Keratinocyte (primary cell): ENCODE results near the gene QPCTL. TPM values are rescaled to one million over a fixed set of nuclear protein-coding genes. Genes with fewer than 3 reads are reported as not detected.

Experiments used
- DNase-seq: peaks from one replicate; pipeline ENCODE4 v3.0.0-alpha.2; 2011; ENCODE audit warnings: low read depth, missing footprints, low spot score
- FAIRE-seq: peaks from 2 replicates; lab custom pipeline; 2011; peaks lifted over from hg19 to GRCh38; lab: Jason Lieb, UNC
- H2AFZ ChIP-seq: 2 replicates; pipeline ENCODE4 v1.6.0; 2012; ENCODE audit warnings: low read length, control low read depth, inconsistent platforms; ENCODE audit not compliant: control insufficient read depth
- H3K27ac ChIP-seq: 2 replicates; pipeline ENCODE4 v1.5.1; 2011; ENCODE audit warnings: low read length; ENCODE audit not compliant: control insufficient read depth, insufficient read depth
- H3K27me3 ChIP-seq: 3 replicates; pipeline ENCODE4 v1.6.0; 2011; ENCODE audit warnings: low read length; ENCODE audit not compliant: control insufficient read depth, insufficient read depth; ENCODE audit errors: extremely low read depth
- H3K36me3 ChIP-seq, 2 experiments: 2 replicates in 1 of 2; 3 replicates in 1 of 2; pipeline ENCODE4 v1.5.1; 2011; ENCODE audit warnings: low read length in 2 of 2, mild to moderate bottlenecking in 1 of 2; ENCODE audit not compliant: control insufficient read depth in 2 of 2, insufficient read depth in 2 of 2; ENCODE audit errors: extremely low read depth in 1 of 2
- H3K4me1 ChIP-seq: 3 replicates; pipeline ENCODE4 v1.5.1; 2011; ENCODE audit warnings: low read length; ENCODE audit not compliant: control insufficient read depth, insufficient read depth; ENCODE audit errors: extremely low read depth
- H3K4me2 ChIP-seq: 3 replicates; pipeline ENCODE4 v1.6.0; 2011; ENCODE audit warnings: low read depth, low read length; ENCODE audit not compliant: control insufficient read depth, insufficient read depth; ENCODE audit errors: extremely low read depth
- H3K4me3 ChIP-seq, 3 experiments: fragments of 200-600 bp in 1 of 3; sonication (generic) in 1 of 3; 2 replicates in 2 of 3; 3 replicates in 1 of 3; pipeline ENCODE4 v1.5.1; 2011 to 2016; ENCODE audit warnings: low read length in 3 of 3, mild to moderate bottlenecking in 3 of 3, control low read depth in 2 of 3, inconsistent platforms in 1 of 3, low read depth in 1 of 3, mixed read lengths in 1 of 3, mixed run types in 1 of 3, moderate library complexity in 1 of 3; ENCODE audit not compliant: control insufficient read depth in 2 of 3, insufficient read depth in 2 of 3; ENCODE audit errors: extremely low read depth in 1 of 3
- H3K79me2 ChIP-seq: 2 replicates; pipeline ENCODE4 v1.6.0; 2012; ENCODE audit warnings: low read length; ENCODE audit not compliant: control insufficient read depth, insufficient read depth
- H3K9ac ChIP-seq: 3 replicates; pipeline ENCODE4 v1.6.0; 2011; ENCODE audit warnings: low read length; ENCODE audit not compliant: control insufficient read depth, insufficient read depth; ENCODE audit errors: extremely low read depth
- H3K9me1 ChIP-seq: 3 replicates; pipeline ENCODE4 v1.6.0; 2011; ENCODE audit warnings: low read length; ENCODE audit not compliant: control insufficient read depth, insufficient read depth; ENCODE audit errors: extremely low read depth
- H3K9me3 ChIP-seq: 2 replicates; pipeline ENCODE4 v1.5.1; 2012; ENCODE audit warnings: low read depth, low read length; ENCODE audit not compliant: control insufficient read depth
- H4K20me1 ChIP-seq: 3 replicates; pipeline ENCODE4 v1.6.0; 2011; ENCODE audit warnings: low read length; ENCODE audit not compliant: control insufficient read depth, insufficient read depth; ENCODE audit errors: extremely low read depth
- CTCF ChIP-seq, 3 experiments: IDR thresholded peaks in 1 of 3; conservative IDR thresholded peaks in 1 of 3; optimal IDR thresholded peaks in 1 of 3; 2 replicates in 2 of 3; 3 replicates in 1 of 3; pipeline versions ENCODE3 to v1.5.1; 2011; ENCODE audit warnings: low read length in 3 of 3, mild to moderate bottlenecking in 3 of 3, moderate library complexity in 2 of 3, control low read depth in 1 of 3, inconsistent platforms in 1 of 3; ENCODE audit not compliant: insufficient read depth in 2 of 3; ENCODE audit errors: extremely low read depth in 1 of 3
- EZH2 ChIP-seq: IDR thresholded peaks from one replicate; pipeline ENCODE4 v1.6.1; 2012; ENCODE audit warnings: inconsistent platforms, mild to moderate bottlenecking, low read length, moderate library complexity
- dilution Hi-C: fragments of 300-500 bp; cut with MboI; formaldehyde crosslinking; loops from one replicate; pipeline ENCODE4 v1.7.0; 2020; ENCODE audit warnings: low sequenced_read_pairs; ENCODE audit not compliant: extremely low pct_ligation_motif_present
- polyA plus RNA-seq, 5 experiments: library from polyadenylated mRNA; depleted of rRNA in 3 of 5; stranded (reverse) in 3 of 5; stranded (forward) in 1 of 5; unstranded in 1 of 5; fragments of >200 nt; gene quantifications; 1 replicate in 1 of 5; 2 replicates in 3 of 5; 3 replicates in 1 of 5; pipeline versions ENCODE4 v1.2.1 to v1.2.3, GENCODE V29; 2011 to 2012; ENCODE audit warnings: missing spikeins in 2 of 5, low read depth in 1 of 5, low replicate concordance in 1 of 5

QPCTL gene
- polyA plus RNA-seq, 1 donor (not counting 4 experiments of a cell fraction or from before 2014, with no cell fraction given) = 11.9 TPM

GRCh38 chr19:45670670-45671453 lies 21.6 kb upstream of the QPCTL start:
- no peak for TF ChIP-seq EZH2
- TF ChIP-seq CTCF (optimal IDR thresholded peaks at IDR 0.05 in 1 of 3, IDR thresholded peaks at IDR 0.05 in 1 of 3, conservative IDR thresholded peaks at IDR 0.05 in 1 of 3; ENCODE audit: extremely low read depth in 1 of 3, insufficient read depth in 2 of 3, low read length in 3 of 3) = no peak
- no peaks in the 10 kb centered on the region for H4K20me1 ChIP-seq
- H3K9ac ChIP-seq = peak overlapping the region; percentile 47
- H3K9me3 ChIP-seq = no peaks in the 10 kb centered on the region
- H3K4me2 ChIP-seq = peak overlapping the region; percentile 73
- H2AFZ ChIP-seq = peak overlapping the region; percentile 62
- H3K4me3 ChIP-seq = peak overlapping the region; percentile 44 to 45 (median 44)
- peak; percentile 88 for DNase-seq
- H3K4me1 ChIP-seq = peaks cover 17% of the 10 kb centered on the region
- peaks cover 7% of the 10 kb centered on the region for H3K27me3 ChIP-seq
- no peak for FAIRE-seq
- no peaks in the 10 kb centered on the region for H3K79me2 ChIP-seq
- H3K27ac ChIP-seq = no peak overlapping the region
- dilution Hi-C loops = no loop called here
- no peaks in the 10 kb centered on the region for H3K9me1 ChIP-seq
- H3K36me3 ChIP-seq = no peaks in the 10 kb centered on the region

GRCh38 chr19:45674946-45675345 lies 17.5 kb upstream of the QPCTL start:
- Histone ChIP-seq H3K4me3 (no peak overlapping the region), H4K20me1 (no peaks in the 10 kb centered on the region), H3K36me3 (no peaks in the 10 kb centered on the region), H3K4me1 (peaks cover 12% of the 10 kb centered on the region), H3K9me3 (no peaks in the 10 kb centered on the region), H2AFZ (no peak overlapping the region), H3K4me2 (no peak overlapping the region), H3K27me3 (no peaks in the 10 kb centered on the region), H3K79me2 (no peaks in the 10 kb centered on the region), H3K27ac (no peak overlapping the region), H3K9me1 (no peaks in the 10 kb centered on the region), H3K9ac (no peak overlapping the region)
- no peak for TF ChIP-seq EZH2
- TF ChIP-seq CTCF (optimal IDR thresholded peaks at IDR 0.05 in 1 of 3, IDR thresholded peaks at IDR 0.05 in 1 of 3, conservative IDR thresholded peaks at IDR 0.05 in 1 of 3; ENCODE audit: extremely low read depth in 1 of 3, insufficient read depth in 2 of 3, low read length in 3 of 3) = no peak
- dilution Hi-C loops = no loop called here
- DNase-seq (no peak), FAIRE-seq (no peak)
